Esophagus squamous epithelium (tissue), 4 donors: ENCODE results near the gene KRT31.

Experiments used
- POLR2A ChIP-seq, 4 donors: fragments of 450-650 bp; IDR thresholded peaks; one replicate each; pipeline ENCODE4 v1.6.1; 2017; ENCODE audit warnings: antibody characterized with exemption in 4 of 4, mild to moderate bottlenecking in 4 of 4, moderate library complexity in 3 of 4
- TF ChIP-seq, protein P1 (sequence below), 6 experiments: fragments of 450-650 bp in 4 of 6; fragments of 200-600 bp in 2 of 6; sonication (generic) in 2 of 6; IDR thresholded peaks; one replicate each; pipeline ENCODE4 v1.5.1; 2016 to 2019; ENCODE audit warnings: antibody characterized with exemption in 6 of 6, mild to moderate bottlenecking in 4 of 6, moderate library complexity in 4 of 6

DNA sequence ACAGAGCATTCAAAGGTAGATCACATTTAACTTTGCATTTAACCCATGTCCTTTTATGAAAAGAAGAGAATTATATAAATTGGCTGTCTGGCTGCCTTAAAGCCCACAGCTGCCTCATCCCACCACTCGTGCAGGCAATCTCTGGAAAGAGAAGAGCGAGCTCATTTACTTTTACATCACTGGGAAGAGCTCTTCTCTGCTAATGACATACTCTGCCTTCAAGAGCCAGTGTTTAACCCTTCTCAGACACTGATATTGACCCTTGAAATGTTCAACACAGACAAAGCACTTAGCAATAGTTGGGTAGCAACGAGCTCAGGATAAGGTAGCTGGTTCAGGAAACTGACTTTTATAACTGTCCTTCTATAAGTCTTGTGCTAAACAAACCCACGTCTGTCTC, 36.6 kb upstream of the KRT31 start:
- TF ChIP-seq, protein P1, sequence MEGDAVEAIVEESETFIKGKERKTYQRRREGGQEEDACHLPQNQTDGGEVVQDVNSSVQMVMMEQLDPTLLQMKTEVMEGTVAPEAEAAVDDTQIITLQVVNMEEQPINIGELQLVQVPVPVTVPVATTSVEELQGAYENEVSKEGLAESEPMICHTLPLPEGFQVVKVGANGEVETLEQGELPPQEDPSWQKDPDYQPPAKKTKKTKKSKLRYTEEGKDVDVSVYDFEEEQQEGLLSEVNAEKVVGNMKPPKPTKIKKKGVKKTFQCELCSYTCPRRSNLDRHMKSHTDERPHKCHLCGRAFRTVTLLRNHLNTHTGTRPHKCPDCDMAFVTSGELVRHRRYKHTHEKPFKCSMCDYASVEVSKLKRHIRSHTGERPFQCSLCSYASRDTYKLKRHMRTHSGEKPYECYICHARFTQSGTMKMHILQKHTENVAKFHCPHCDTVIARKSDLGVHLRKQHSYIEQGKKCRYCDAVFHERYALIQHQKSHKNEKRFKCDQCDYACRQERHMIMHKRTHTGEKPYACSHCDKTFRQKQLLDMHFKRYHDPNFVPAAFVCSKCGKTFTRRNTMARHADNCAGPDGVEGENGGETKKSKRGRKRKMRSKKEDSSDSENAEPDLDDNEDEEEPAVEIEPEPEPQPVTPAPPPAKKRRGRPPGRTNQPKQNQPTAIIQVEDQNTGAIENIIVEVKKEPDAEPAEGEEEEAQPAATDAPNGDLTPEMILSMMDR (IDR thresholded peaks at IDR 0.05): no peak
- TF ChIP-seq POLR2A (IDR thresholded peaks at IDR 0.05): no peak
